SK-N-MC (cell line): Measurements from ENCODE around the gene DBN1.

ENCODE experiments used
- EZH2 ChIP-seq: fragments of 200-600 bp; sonication (generic); IDR thresholded peaks from one replicate; pipeline ENCODE4 v1.6.1; 2017; ENCODE audit warnings: antibody characterized with exemption
- FOXP2 ChIP-seq: optimal IDR thresholded peaks from 2 replicates; pipeline ENCODE3; 2011; ENCODE audit warnings: mild to moderate bottlenecking, moderate library complexity; ENCODE audit not compliant: insufficient read depth; ENCODE audit errors: extremely low read length, control extremely low read depth

DNA sequence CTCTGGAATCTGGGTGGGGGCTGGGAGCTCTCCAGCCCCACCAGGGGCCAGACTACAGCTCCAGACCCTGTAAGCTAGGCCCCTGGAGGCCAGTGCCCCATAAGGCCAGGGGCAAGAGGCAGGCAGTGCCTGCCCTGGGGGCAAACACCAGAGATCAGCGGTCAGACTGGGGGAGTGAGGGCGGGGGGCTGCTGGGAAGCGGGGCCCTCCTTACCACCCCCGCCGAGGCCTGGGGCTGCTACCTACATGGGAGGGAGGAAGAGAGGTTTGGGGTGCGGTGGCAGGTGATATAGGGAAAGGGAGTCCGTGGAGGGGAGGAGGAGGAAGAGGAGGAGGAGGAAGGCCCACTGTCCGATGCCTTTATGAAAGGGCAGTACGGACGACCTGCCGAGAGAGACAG lies 14.1 kb downstream of the DBN1 start:
- TF ChIP-seq EZH2, result no peak
- no peak for TF ChIP-seq FOXP2
